ENCODE data around the gene UBE2R2.

Gene UBE2R2

DNA sequence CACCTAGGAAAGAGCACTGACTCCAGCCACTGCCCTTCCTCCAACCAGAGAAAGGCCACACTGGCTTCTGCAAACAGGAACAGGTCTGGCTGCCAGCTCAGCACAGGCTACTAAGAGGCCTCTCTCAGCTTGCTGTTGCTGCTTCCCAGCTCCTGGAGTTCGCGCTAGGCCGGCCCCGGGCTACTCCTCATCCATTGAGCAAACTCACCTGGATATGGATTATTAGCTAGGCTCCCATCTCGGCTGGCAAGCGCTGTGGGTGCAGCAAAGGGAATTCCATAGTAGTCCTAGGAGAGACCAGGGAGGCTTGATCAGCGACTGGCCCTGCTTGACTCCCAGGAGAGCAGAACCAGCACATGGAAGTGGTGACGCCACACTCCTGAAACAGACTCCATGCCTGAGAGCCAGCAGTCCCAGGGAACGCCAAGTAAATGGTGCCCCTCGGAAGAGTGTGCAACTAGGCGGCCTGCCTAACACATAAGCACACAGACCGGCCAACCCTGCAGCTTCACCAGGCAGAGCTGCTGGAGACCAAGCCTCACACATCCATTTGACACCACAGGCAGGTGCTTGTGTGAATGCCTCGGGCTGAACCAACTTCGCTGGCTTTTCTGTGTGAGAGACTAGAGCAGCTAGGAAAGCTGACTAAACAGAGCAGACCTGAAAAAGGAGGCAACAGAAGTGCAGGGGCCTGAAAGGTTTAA is 107.2 kb downstream of the UBE2R2 start:
- in situ Hi-C loops (cut with HindIII; ENCODE audit: low sequenced_read_pairs) = loop anchor here (10.0 kb wide), 1 partner anchor 171 kb away; no protein-coding TSS in a partner anchor

DNA sequence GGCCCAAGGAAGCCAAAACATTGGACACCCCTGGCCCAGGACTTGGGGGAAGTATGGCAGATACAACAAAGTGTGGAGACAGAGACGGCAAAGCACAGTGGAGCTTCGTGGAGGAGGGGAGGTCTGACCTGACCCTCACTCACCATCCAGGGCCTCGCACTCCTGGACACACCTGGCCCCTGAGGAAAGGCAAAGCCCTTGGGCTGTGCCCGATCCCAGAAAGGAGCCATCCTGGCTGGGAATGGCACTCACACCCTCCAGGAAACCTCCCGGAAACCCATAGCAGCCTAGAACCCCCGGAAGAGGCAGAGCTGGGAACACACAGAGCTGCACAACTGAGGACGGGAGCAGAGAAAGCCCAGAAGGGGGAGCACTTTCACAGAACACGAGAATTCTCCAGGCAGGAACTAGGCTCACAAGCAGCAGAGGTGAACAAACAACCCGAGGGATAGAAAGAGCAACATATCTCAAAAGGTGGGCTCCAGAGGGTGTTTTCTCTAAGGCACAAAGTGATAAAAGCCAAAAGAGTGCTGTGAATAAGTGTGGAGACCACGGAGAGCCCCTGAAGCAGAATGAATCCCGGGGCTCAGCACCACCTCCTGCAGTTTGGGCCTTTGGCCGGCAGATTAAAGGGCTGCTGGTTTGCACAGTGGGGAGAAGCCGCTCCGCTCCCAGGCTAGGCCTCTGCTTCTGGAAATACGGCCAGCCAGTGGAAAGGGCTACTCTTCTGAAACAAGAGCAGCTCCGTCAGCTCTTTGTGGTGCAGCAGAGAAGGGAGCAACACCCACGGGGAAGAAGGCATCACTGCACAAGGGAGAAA is 108.2 kb downstream of the UBE2R2 start:
- in situ Hi-C loops (cut with HindIII; ENCODE audit: low sequenced_read_pairs) = loop anchor here (5.0 to 10.0 kb wide), 2 partner anchors 57 to 170 kb away; no protein-coding TSS in a partner anchor

DNA sequence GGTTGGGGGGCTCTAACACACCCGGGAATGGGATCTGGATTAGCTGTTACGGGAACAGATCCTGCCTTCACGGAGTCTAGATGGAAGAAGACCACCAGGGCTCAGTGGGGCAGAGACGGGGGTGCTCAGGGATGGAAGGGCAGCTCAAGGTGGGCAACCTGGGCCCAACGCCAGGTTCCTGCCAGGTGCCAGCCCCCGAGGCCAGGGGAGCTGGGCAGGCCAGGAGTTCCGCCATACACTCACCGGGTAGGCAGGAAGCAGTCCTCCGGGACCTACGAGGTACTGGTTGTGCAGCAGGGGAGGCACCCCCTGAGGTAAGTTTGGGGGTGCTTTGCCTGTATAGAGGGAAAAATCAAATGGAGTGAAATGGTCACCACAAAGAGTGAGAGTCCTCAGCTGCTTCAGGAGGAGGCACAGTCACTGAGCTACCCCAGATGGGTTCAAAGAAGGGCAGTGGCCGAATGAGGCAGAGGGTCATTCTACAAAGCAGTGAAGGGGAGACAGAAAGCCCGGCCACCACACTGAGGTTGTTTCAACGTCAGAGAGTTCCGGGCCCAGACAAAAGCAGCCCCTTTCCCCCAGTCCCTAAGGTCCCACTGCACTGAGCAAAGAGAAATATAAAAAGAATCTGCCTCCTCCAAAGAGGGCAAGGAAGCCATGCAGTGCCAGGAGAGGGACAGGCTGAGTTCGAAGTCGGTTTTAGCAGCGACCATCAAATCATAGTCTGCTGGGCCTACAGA is 110.0 kb downstream of the UBE2R2 start:
- in situ Hi-C loops (cut with HindIII; ENCODE audit: low sequenced_read_pairs) = loop anchor here (5.0 to 10.0 kb wide), 2 partner anchors 55 to 168 kb away; no protein-coding TSS in a partner anchor

- in situ Hi-C loops (cut with HindIII; ENCODE audit: low sequenced_read_pairs) = loop anchor here (5.0 to 10.0 kb wide), 2 partner anchors 55 to 167 kb away; no protein-coding TSS in a partner anchor
Measured at GRCh38 chr9:33927694-33928093, 110.7 kb downstream of the UBE2R2 start.

- in situ Hi-C loops (cut with HindIII; ENCODE audit: low sequenced_read_pairs) = no loop called here
Measured at GRCh38 chr9:33931326-33931725, 114.4 kb downstream of the UBE2R2 start.

DNA sequence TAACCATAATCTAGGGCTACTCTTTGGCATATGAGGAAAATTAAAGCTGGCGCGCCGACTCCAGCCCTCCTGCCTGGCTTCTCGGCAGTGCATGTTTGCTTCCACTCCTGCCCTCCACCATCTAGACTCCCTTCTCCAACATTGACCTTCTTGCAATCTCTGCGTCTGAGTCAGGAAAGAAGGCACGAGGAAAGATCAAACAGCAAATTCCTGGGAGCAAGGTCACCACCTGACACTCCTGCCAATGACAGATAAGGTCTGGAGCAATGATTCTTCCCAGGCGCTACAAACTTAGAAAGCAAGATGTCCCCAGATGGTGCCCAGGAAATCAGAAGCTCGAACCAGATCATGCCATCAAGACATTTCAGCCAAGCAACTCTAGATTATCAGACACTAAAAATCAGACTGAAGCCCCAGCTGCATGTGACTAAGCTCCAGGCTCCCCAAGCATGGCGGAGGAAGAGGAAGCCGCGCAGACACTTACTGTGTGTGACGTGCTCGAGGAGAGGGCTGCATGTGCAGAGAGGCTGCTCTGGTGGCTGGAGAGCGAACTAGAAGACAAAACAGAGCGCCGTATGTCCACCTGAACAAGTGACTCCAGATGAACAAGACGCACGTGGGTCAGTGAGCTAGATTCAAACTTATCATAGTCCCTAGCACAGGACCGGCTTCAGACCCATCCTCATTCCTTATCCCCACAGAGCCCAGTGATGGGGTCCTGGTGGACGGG is 115.3 kb downstream of the UBE2R2 start:
- in situ Hi-C loops (cut with HindIII; ENCODE audit: low sequenced_read_pairs) = no loop called here

GRCh38 chr9:33934188-33934878 is 117.4 kb downstream of the UBE2R2 start:
- in situ Hi-C loops (cut with HindIII; ENCODE audit: low sequenced_read_pairs) = no loop called here

- in situ Hi-C loops (cut with HindIII; ENCODE audit: low sequenced_read_pairs) = no loop called here
Measured at GRCh38 chr9:33939924-33940874, 123.2 kb downstream of the UBE2R2 start.

GRCh38 chr9:33942471-33943083 is 125.6 kb downstream of the UBE2R2 start:
- in situ Hi-C loops (cut with HindIII; ENCODE audit: low sequenced_read_pairs) = no loop called here

- in situ Hi-C loops (cut with HindIII; ENCODE audit: low sequenced_read_pairs) = no loop called here
Measured at GRCh38 chr9:33943389-33943788, 126.4 kb downstream of the UBE2R2 start.

DNA sequence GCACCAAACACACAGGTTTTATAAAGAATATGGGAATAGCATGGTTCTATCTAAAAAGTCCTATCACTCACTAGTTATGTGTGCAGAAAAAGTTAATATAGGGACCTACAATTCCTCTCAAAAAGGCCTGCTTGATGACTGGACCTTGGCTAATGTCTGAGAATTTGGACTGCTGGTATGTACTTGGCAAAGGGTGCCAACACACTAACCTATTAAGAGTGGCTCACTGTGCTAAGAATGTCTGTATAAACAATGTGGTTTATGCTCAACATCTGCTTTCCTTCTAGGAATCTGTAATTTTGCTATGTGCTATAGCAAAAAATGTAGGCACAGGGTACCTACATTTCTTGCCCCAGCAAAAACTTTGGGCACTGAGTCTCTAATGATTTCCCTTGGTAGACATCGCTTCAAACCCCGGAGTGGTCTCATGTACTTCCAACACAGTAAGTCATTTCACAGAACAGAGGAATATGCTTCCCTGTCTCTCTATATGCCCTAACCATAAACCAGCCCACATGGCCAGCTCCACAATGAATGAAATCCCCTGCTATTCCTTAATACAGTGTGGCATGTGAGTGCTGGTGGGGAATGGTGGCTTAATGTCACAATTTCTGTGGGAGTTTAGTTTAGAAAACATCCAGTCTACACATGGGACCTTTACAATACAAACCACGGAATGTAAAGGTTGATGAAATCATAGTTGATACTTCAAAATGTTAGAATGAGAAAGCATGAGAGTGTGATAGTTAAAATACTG is 130.0 kb downstream of the UBE2R2 start:
- in situ Hi-C loops (cut with HindIII; ENCODE audit: low sequenced_read_pairs) = no loop called here

- in situ Hi-C loops (cut with HindIII; ENCODE audit: low sequenced_read_pairs) = no loop called here
Measured at GRCh38 chr9:33950371-33950770, 133.4 kb downstream of the UBE2R2 start.

DNA sequence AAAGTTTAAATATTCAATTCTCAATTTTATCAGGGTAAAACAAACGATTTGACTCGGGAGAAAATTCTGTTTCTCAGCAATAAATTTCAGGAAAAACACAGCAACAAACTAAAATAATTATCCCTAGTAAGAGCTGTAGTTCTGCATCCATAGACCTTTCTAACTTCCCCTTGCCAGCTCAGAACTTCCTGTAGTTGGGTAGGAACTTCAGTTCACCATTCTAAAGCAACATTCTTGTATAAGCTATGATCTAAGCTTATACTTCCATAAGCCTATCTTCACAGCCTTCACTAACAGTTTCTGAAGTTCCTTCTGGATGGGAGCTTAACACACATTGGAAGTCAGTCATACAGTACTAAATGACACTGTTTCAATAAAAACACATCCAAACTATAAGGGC is 135.1 kb downstream of the UBE2R2 start:
- in situ Hi-C loops (cut with HindIII; ENCODE audit: low sequenced_read_pairs) = no loop called here

- in situ Hi-C loops (cut with HindIII; ENCODE audit: low sequenced_read_pairs) = no loop called here
Measured at GRCh38 chr9:33956544-33956943, 139.6 kb downstream of the UBE2R2 start.

DNA sequence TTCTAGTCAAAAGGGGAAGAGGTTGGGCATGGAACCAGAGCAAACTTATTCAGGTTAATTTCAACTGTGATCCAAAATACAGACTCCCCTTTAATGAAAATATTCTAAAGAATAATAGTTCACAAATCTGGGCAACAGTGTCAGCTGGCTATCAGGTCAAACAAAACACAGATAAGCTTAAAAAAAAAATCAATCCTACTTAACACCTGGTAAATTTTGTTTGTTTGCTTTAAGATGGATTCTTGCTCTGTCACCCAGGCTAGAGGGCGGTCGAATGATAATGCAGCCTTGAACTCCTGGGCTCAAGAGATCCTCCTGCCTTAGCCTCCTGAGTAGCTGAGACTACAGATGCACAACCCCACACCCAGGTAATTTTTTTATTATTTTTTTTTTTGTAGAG is 142.8 kb downstream of the UBE2R2 start:
- in situ Hi-C loops (cut with HindIII; ENCODE audit: low sequenced_read_pairs) = loop anchor here (5.0 kb wide), 1 partner anchor 43 kb away; no protein-coding TSS in a partner anchor

DNA sequence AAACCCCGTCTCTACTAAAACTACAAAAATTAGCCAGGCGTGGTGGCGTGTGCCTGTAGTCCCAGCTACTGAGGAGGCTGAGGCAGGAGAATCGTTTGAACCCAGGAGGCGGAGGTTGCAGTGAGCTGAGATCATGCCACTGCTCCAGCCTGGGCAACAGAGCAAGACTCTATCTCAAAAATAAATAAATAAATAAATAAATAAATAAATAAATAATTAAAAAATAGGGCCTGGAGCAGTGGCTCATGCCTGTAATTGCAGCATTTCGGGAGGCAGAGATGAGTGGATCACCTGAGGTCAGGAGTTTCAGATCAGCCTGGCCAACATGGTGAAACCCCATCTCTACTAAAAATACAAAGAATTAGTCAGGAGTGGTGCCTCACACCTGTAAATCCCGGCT is 145.5 kb downstream of the UBE2R2 start:
- in situ Hi-C loops (cut with HindIII; ENCODE audit: low sequenced_read_pairs) = loop anchor here (5.0 kb wide), 1 partner anchor 40 kb away; no protein-coding TSS in a partner anchor

DNA sequence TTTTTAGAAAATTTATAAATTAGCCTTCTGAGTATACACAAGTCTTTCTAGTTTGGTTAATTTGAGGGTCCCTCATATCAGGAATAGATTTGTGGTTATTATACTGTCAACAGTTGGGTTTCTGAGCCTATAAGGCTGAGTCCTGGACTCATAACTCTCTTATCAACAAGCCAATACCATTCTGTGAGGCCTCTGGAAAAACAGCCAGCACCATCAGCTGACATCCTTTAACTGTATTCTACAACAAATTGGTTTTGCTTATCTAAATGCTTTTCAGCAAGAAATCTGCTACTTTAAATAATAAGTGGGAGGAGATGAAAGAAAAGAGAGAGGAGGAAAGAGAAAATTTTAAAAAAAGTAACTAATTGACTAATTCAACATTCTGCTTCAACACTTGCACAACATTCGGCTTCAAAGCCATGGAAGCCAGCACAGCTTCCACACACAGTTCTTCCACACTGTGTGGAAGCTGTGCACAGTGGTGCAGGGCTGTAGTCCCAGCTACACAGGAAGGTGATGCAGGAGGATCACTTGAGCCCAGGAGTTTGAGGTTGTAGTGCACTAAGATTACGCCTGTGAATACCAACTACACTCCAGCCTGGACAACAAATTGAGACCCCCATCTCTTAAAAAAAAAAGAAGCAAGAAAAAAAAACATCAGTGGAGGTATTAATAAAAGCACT is 147.3 kb downstream of the UBE2R2 start:
- in situ Hi-C loops (cut with HindIII; ENCODE audit: low sequenced_read_pairs) = loop anchor here (5.0 kb wide), 1 partner anchor 38 kb away; no protein-coding TSS in a partner anchor

Data from endothelial cell of hepatic sinusoid (primary cell).